Lower lobe of right lung (tissue), 2 donors: ENCODE data around the gene ADAR. TPM values are rescaled to one million over a fixed set of nuclear protein-coding genes. Genes with fewer than 3 reads are reported as not detected.

Source experiments
- ATAC-seq, 2 donors: fragments of 200-7000 bp; cut with Tn5 transposase; one replicate each; pipeline ENCODE4 v1.9.1; 2020 to 2022; ENCODE audit warnings: mild to moderate bottlenecking in 2 of 2, moderate library complexity in 2 of 2
- DNase-seq: peaks from one replicate; pipeline ENCODE4 v3.0.0-alpha.2; 2020
- H3K27ac ChIP-seq: fragments of 200-600 bp; one replicate; pipeline ENCODE4 v1.8.0; 2022
- H3K27me3 ChIP-seq: fragments of 200-600 bp; one replicate; pipeline ENCODE4 v1.8.0; 2022; ENCODE audit warnings: low read depth
- H3K36me3 ChIP-seq: fragments of 200-600 bp; one replicate; pipeline ENCODE4 v1.8.0; 2022; ENCODE audit warnings: mild to moderate bottlenecking
- H3K4me1 ChIP-seq: fragments of 200-600 bp; one replicate; pipeline ENCODE4 v1.8.0; 2022
- H3K4me3 ChIP-seq: fragments of 200-600 bp; one replicate; pipeline ENCODE4 v1.8.0; 2022; ENCODE audit warnings: mild to moderate bottlenecking
- H3K9me3 ChIP-seq: fragments of 200-600 bp; one replicate; pipeline ENCODE4 v1.8.0; 2022
- CTCF ChIP-seq: fragments of 200-600 bp; IDR thresholded peaks from one replicate; pipeline ENCODE4 v1.8.0; 2022; ENCODE audit warnings: antibody characterized with exemption, mild to moderate bottlenecking
- intact Hi-C: fragments of 100-400 bp; cut with DNase I; formaldehyde crosslinking; loops from one replicate; pipeline ENCODE4 v1.11.0; 2022
- total RNA-seq: library from RNA; stranded (reverse); fragmentation: NEBNext Ultra II Directional; extraction: Animal tissue kit (Norgen Biotek cat#: 25700); gene quantifications from one replicate; pipeline ENCODE4 v1.2.1, GENCODE V29; 2021
- donor health status: DM: no; HTN: yes; CAD: no; lungs with severe emphysema.

ADAR gene
- total RNA-seq, 1 donor from 2014 or later = 202 TPM

GRCh38 chr1:154620751-154621150 is 12.8 kb upstream of the ADAR start:
- Histone ChIP-seq H3K27ac (no peak overlapping the region), H3K4me3 (no peak overlapping the region), H3K4me1 (peaks cover 7% of the 10 kb centered on the region), H3K27me3 (no peaks in the 10 kb centered on the region), H3K9me3 (no peaks in the 10 kb centered on the region), H3K36me3 (peaks cover 19% of the 10 kb centered on the region)
- intact Hi-C loops = no loop called here
- DNase-seq = no peak
- no peak for ATAC-seq
- TF ChIP-seq CTCF = no peak

GRCh38 chr1:154619181-154619948 is 11.4 kb upstream of the ADAR start:
- no peak for TF ChIP-seq CTCF

GRCh38 chr1:154616659-154617345 is 8.8 kb upstream of the ADAR start:
- no peak overlapping the region for H3K4me3 ChIP-seq
- H3K27me3 ChIP-seq = no peaks in the 10 kb centered on the region
- H3K4me1 ChIP-seq = no peaks in the 10 kb centered on the region
- no peak overlapping the region for H3K27ac ChIP-seq
- ATAC-seq = no peak
- no peak for TF ChIP-seq CTCF
- H3K36me3 ChIP-seq = peaks cover under 1% of the 10 kb centered on the region
- DNase-seq = no peak
- no peaks in the 10 kb centered on the region for H3K9me3 ChIP-seq
- intact Hi-C loops = no loop called here

More at GRCh38 chr1:154619181-154619948, 11.4 kb upstream of the ADAR start:
- no peak overlapping the region for H3K4me3 ChIP-seq
- H3K27me3 ChIP-seq = no peaks in the 10 kb centered on the region
- intact Hi-C loops = no loop called here
- peaks cover 7% of the 10 kb centered on the region for H3K4me1 ChIP-seq
- H3K27ac ChIP-seq = no peak overlapping the region
- H3K36me3 ChIP-seq = peaks cover 12% of the 10 kb centered on the region
- DNase-seq (no peak), ATAC-seq (no peak)
- no peaks in the 10 kb centered on the region for H3K9me3 ChIP-seq

- intact Hi-C loops = no loop called here
- ATAC-seq (no peak), DNase-seq (no peak)
- H3K4me3 ChIP-seq = no peak overlapping the region
- no peaks in the 10 kb centered on the region for H3K27me3 ChIP-seq
- no peak overlapping the region for H3K27ac ChIP-seq
- no peaks in the 10 kb centered on the region for H3K4me1 ChIP-seq
- no peaks in the 10 kb centered on the region for H3K36me3 ChIP-seq
- no peaks in the 10 kb centered on the region for H3K9me3 ChIP-seq
- TF ChIP-seq CTCF = no peak
Measured at GRCh38 chr1:154615411-154615810, 7.4 kb upstream of the ADAR start.

GRCh38 chr1:154614901-154615300 is 6.9 kb upstream of the ADAR start:
- Histone ChIP-seq H3K27me3 (no peaks in the 10 kb centered on the region), H3K4me1 (no peaks in the 10 kb centered on the region), H3K4me3 (no peak overlapping the region), H3K9me3 (no peaks in the 10 kb centered on the region), H3K27ac (no peak overlapping the region), H3K36me3 (no peaks in the 10 kb centered on the region)
- no peak for ATAC-seq
- TF ChIP-seq CTCF = no peak
- DNase-seq = no peak
- intact Hi-C loops = no loop called here
